GM12878 (cell line): Measurements from ENCODE around the gene ATXN1. TPM values are rescaled to one million over a fixed set of nuclear protein-coding genes. Genes with fewer than 3 reads are reported as not detected.

Source experiments
- ATAC-seq: fragments of 200-7000 bp; cut with Tn5 transposase; 3 replicates; pipeline ENCODE4 v1.9.1; 2020; ENCODE audit warnings: mild to moderate bottlenecking, moderate library complexity
- BruUV-seq: library from RNA; stranded (reverse); fragments of 400-500 nt; replicated peaks from 2 replicates; lab custom pipeline; 2021; lab: Mats Ljungman, UMichigan
- CTCF ChIA-PET: fragments of 300-600 bp; sonication (Branson Sonifier 250); formaldehyde crosslinking; extraction: SDS; loops from one replicate; lab custom pipeline; 2021; ENCODE audit warnings: inconsistent platforms; lab: Yijun Ruan, JAX
- POLR2A ChIA-PET: fragments of 350-600 bp; formaldehyde crosslinking; extraction: SDS; loops from one replicate; lab custom pipeline; 2021; ENCODE audit warnings: inconsistent platforms; lab: Charles Lee
- RAD21 ChIA-PET: fragments of 300-600 bp; sonication (Branson Sonifier 250); formaldehyde crosslinking; loops from one replicate; lab custom pipeline; 2023; ENCODE audit warnings: antibody characterized with exemption; ENCODE audit not compliant: unreplicated experiment; lab: Charles Lee
- SMC1A ChIA-PET: fragments of 300-600 bp; sonication (Branson Sonifier 250); formaldehyde crosslinking; loops from one replicate; lab custom pipeline; 2023; ENCODE audit not compliant: unreplicated experiment, uncharacterized antibody; lab: Charles Lee
- DNase-seq: peaks from one replicate; pipeline ENCODE4 v3.0.0-alpha.2; 2011; ENCODE audit warnings: low read depth, low spot score
- FAIRE-seq: peaks from 3 replicates; lab custom pipeline; 2011; peaks lifted over from hg19 to GRCh38; lab: Jason Lieb, UNC
- H2AFZ ChIP-seq: 2 replicates; pipeline ENCODE4 v1.6.0; 2011; ENCODE audit warnings: low read depth, low read length, control low read depth; ENCODE audit not compliant: control insufficient read depth
- H3K27ac ChIP-seq: 2 replicates; pipeline ENCODE4 v1.5.1; 2011; ENCODE audit warnings: control low read depth; ENCODE audit not compliant: control insufficient read depth, insufficient read depth
- H3K27me3 ChIP-seq, 2 experiments: replicated peaks in 1 of 2; 2 replicates each; pipeline versions ENCODE4 v1.6.0 to v1.6.1; 2011; ENCODE audit warnings: low read length in 1 of 2; ENCODE audit not compliant: control insufficient read depth in 2 of 2, insufficient read depth in 2 of 2
- H3K36me3 ChIP-seq, 2 experiments: 2 replicates each; pipeline ENCODE4 v1.5.1; 2011; ENCODE audit warnings: low read length in 1 of 2; ENCODE audit not compliant: control insufficient read depth in 2 of 2, insufficient read depth in 2 of 2
- H3K4me1 ChIP-seq: 2 replicates; pipeline ENCODE4 v1.6.1; 2011; ENCODE audit warnings: mild to moderate bottlenecking, low read length, moderate library complexity, mixed read lengths; ENCODE audit not compliant: control insufficient read depth, insufficient read depth
- H3K4me2 ChIP-seq: 2 replicates; pipeline ENCODE4 v1.6.0; 2011; ENCODE audit warnings: control low read depth; ENCODE audit not compliant: control insufficient read depth, insufficient read depth
- H3K4me3 ChIP-seq: fragments of 200-600 bp; sonication (generic); 2 replicates; pipeline ENCODE4 v1.5.1; 2016
- H3K79me2 ChIP-seq: 2 replicates; pipeline ENCODE4 v1.6.0; 2011; ENCODE audit warnings: low read length; ENCODE audit not compliant: control insufficient read depth, insufficient read depth
- H3K9ac ChIP-seq: 2 replicates; pipeline ENCODE4 v1.8.0; 2011; ENCODE audit warnings: low read length, control low read depth, mixed read lengths; ENCODE audit not compliant: control insufficient read depth, insufficient read depth
- H3K9me3 ChIP-seq: replicated peaks from 3 replicates; pipeline ENCODE4 v1.5.1; 2011; ENCODE audit warnings: mild to moderate bottlenecking, low read length; ENCODE audit not compliant: control insufficient read depth, insufficient read depth
- H4K20me1 ChIP-seq: 2 replicates; pipeline ENCODE4 v1.6.0; 2011; ENCODE audit not compliant: control insufficient read depth, insufficient read depth
- EGR1 ChIP-seq, 2 experiments: IDR thresholded peaks; 1 replicate in 1 of 2; 2 replicates in 1 of 2; pipeline ENCODE4 v1.6.1; 2011 to 2012; ENCODE audit warnings: low read depth in 2 of 2, low read length in 2 of 2, borderline replicate concordance in 1 of 2, mild to moderate bottlenecking in 1 of 2, moderate library complexity in 1 of 2
- FOS ChIP-seq: IDR thresholded peaks from 3 replicates; pipeline ENCODE4 v1.6.1; 2011; ENCODE audit warnings: borderline replicate concordance; ENCODE audit not compliant: insufficient read length; ENCODE audit errors: extremely low read depth
- GABPA ChIP-seq: IDR thresholded peaks from 2 replicates; pipeline ENCODE4 v1.6.1; 2014; ENCODE audit warnings: antibody characterized with exemption, low read depth, mild to moderate bottlenecking, inconsistent platforms
- HDAC6 ChIP-seq: fragments of 200-600 bp; sonication (generic); IDR thresholded peaks from one replicate; pipeline ENCODE4 v1.8.0; 2017; ENCODE audit warnings: antibody characterized with exemption; ENCODE audit not compliant: unreplicated experiment
- KAT2A ChIP-seq: conservative IDR thresholded peaks from 2 replicates; pipeline ENCODE4 v1.6.1; 2011; ENCODE audit warnings: low read depth, low read length; ENCODE audit not compliant: control insufficient read depth
- KLF5 ChIP-seq: fragments of 450-650 bp; IDR thresholded peaks from 2 replicates; pipeline ENCODE4 v1.6.1; 2014; ENCODE audit warnings: mild to moderate bottlenecking; ENCODE audit not compliant: partially characterized antibody
- NR2C2 ChIP-seq: IDR thresholded peaks from 2 replicates; pipeline ENCODE4 v1.6.1; 2011; ENCODE audit warnings: borderline replicate concordance, low read depth; ENCODE audit not compliant: control insufficient read depth, insufficient read length
- RFX5 ChIP-seq: IDR thresholded peaks from 2 replicates; pipeline ENCODE4 v1.6.1; 2011; ENCODE audit warnings: low read depth, low read length, improper control_type of control experiment
- SIX5 ChIP-seq: IDR thresholded peaks from 2 replicates; pipeline ENCODE4 v1.6.1; 2011; ENCODE audit warnings: mild to moderate bottlenecking, low read depth, low read length, moderate library complexity; ENCODE audit not compliant: severe bottlenecking
- SMC3 ChIP-seq: IDR thresholded peaks from 2 replicates; pipeline ENCODE4 v1.6.1; 2011; ENCODE audit warnings: low read length, improper control_type of control experiment, borderline replicate concordance
- TCF12 ChIP-seq: IDR thresholded peaks from 2 replicates; pipeline ENCODE4 v1.6.1; 2011; ENCODE audit warnings: low read depth, mild to moderate bottlenecking, low read length
- ZNF274 ChIP-seq: IDR thresholded peaks from one replicate; pipeline ENCODE4 v1.8.0; 2011; ENCODE audit not compliant: insufficient read length, insufficient read depth
- WGBS: methylation state at CpG from one replicate; pipeline ENCODE4 v1.1.6; 2016; ENCODE audit warnings: low lambda C conversion rate; ENCODE audit not compliant: insufficient replicate concordance, insufficient coverage; ENCODE audit errors: missing lambda C conversion rate; 5-methylcytosine and 5-hydroxymethylcytosine counted together
- in situ Hi-C: fragments of 300-500 bp; cut with MboI; formaldehyde crosslinking; loops from 9 replicates; pipeline ENCODE4 v1.14.3; 2018; ENCODE audit warnings: mixed read lengths
- intact Hi-C: fragments of 100-400 bp; cut with micrococcal nuclease; formaldehyde crosslinking; loops from one replicate; pipeline ENCODE4 v1.14.2; 2022; ENCODE audit not compliant: unreplicated experiment
- polyA plus RNA-seq, 11 experiments: library from polyadenylated mRNA; depleted of rRNA in 4 of 11; unstranded in 6 of 11; stranded (reverse) in 5 of 11; fragments of >200 nt; fragmentation: Nextera tagmentation in 4 of 11; fragmentation: Illumina TruSeq in 1 of 11; extraction: Ambion mirVana in 4 of 11; extraction: Trizol in 1 of 11; gene quantifications; 1 replicate in 1 of 11; 2 replicates in 10 of 11; pipeline versions ENCODE4 v1.2.1 to v1.2.3, GENCODE V29; 2011 to 2016; ENCODE audit warnings: inconsistent platforms in 2 of 11, missing spikeins in 2 of 11, low read depth in 1 of 11
- total RNA-seq, 4 experiments: library from RNA; depleted of rRNA in 3 of 4; stranded (reverse); fragments of >200 nt in 3 of 4; fragmentation: Illumina TruSeq in 1 of 4; extraction: Trizol in 1 of 4; gene quantifications; 2 replicates each; pipeline versions ENCODE4 v1.2.1 to v1.2.3, GENCODE V29; 2013 to 2021
- TF ChIP-seq, protein P1 (sequence below): fragments of 450-650 bp; IDR thresholded peaks from 2 replicates; pipeline ENCODE4 v1.6.1; 2017; ENCODE audit warnings: mild to moderate bottlenecking
- TF ChIP-seq, protein P2 (sequence below): fragments of 150-350 bp; IDR thresholded peaks from 2 replicates; pipeline ENCODE4 v1.6.1; 2016; ENCODE audit warnings: low read depth, low read length
- TF ChIP-seq, protein P3 (sequence below): fragments of 450-650 bp; IDR thresholded peaks from 2 replicates; pipeline ENCODE4 v1.6.1; 2017; ENCODE audit warnings: borderline replicate concordance
- TF ChIP-seq, protein P4 (sequence below): IDR thresholded peaks from 2 replicates; pipeline ENCODE4 v1.6.1; 2011; ENCODE audit warnings: low read depth, mild to moderate bottlenecking, low read length, moderate library complexity, borderline replicate concordance; ENCODE audit errors: extremely low read depth

Gene ATXN1
- total and polyA plus RNA-seq, 10 of the 15 experiments (the other 5 are each of a cell fraction or from before 2014, with no cell fraction given): 12.2 to 51.2 (median 20.5) TPM

DNA sequence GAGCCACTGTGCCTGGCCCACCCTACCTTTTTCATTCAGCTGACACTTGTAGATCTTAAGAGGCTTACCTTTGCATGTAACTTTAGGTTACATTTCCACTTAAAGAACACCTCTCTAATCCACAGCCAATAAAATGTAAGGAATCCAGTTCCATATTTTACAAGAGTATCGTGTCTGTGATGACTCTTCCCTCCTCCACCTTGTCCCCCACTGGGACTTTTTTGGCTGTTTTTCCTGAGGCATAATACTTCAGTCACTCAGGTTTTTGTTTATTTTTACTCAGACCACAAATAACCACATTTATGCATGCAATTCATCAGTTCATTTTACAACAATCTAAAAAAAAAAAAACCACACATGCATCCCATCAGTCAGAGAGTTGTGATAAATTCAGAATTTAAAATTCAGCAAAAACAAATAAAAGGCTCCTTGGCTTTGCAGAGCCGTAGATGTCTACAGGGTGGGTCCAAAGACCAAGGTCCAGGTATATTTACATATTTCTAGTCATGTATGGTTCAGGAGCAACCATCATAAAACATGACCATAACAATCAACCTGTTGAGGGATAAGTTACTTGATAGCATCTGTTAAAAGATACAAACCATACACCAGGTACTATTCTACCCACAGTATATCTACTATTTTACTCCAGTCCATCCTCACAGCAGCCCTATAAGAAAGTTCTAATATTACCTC, 9.9 kb downstream of the ATXN1 start:
- DNase-seq (no peak), ATAC-seq (no peak), FAIRE-seq (no peak)
- in situ Hi-C loops: no loop called here
- no TSS peak for BruUV-seq
- ChIA-PET SMC1A (interaction anchor here (1.0 to 1.4 kb wide), 4 partner anchors 11 to 35 kb away, joined by 3 to 5 read pairs (median 4); no protein-coding TSS in a partner anchor), RAD21 (interaction anchor here (1.2 kb wide), 1 partner anchor 12 kb away, joined by 5 read pairs; no protein-coding TSS in a partner anchor), CTCF (interaction anchor here (0.7 to 3.0 kb wide), 7 partner anchors 12 to 419 kb away, joined by 3 to 9 read pairs (median 4); no protein-coding TSS in a partner anchor), POLR2A (no interaction called here)
- Histone ChIP-seq H3K9me3 (no peaks in the 10 kb centered on the region; the same call in 2 of the 3 replicates), H2AFZ (no peak overlapping the region), H3K27ac (no peak overlapping the region), H3K79me2 (no peaks in the 10 kb centered on the region; the same call in 1 of the 2 replicates), H3K27me3 (no peaks in the 10 kb centered on the region), H3K9ac (no peak overlapping the region), H3K4me1 (no peaks in the 10 kb centered on the region), H3K4me3 (no peak overlapping the region), H4K20me1 (peaks cover 14% of the 10 kb centered on the region), H3K36me3 (peaks cover 1 to 7% of the 10 kb centered on the region in 2 experiments), H3K4me2 (no peak overlapping the region)
- WGBS: 48% methylated on average over 2 of the region's 2 CpGs
- TF ChIP-seq GABPA (no peak), TCF12 (no peak), EGR1 (IDR thresholded peaks at IDR 0.05; ENCODE audit: borderline replicate concordance in 1 of 2, low read depth in 2 of 2, low read length in 2 of 2) (no peak), SMC3 (no peak), HDAC6 (no peak), FOS (no peak), KAT2A (no peak), NR2C2 (no peak), SIX5 (no peak), RFX5 (no peak), KLF5 (no peak), ZNF274 (no peak)
- TF ChIP-seq, protein P1, sequence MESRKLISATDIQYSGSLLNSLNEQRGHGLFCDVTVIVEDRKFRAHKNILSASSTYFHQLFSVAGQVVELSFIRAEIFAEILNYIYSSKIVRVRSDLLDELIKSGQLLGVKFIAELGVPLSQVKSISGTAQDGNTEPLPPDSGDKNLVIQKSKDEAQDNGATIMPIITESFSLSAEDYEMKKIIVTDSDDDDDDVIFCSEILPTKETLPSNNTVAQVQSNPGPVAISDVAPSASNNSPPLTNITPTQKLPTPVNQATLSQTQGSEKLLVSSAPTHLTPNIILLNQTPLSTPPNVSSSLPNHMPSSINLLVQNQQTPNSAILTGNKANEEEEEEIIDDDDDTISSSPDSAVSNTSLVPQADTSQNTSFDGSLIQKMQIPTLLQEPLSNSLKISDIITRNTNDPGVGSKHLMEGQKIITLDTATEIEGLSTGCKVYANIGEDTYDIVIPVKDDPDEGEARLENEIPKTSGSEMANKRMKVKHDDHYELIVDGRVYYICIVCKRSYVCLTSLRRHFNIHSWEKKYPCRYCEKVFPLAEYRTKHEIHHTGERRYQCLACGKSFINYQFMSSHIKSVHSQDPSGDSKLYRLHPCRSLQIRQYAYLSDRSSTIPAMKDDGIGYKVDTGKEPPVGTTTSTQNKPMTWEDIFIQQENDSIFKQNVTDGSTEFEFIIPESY: no peak
- TF ChIP-seq, protein P2, sequence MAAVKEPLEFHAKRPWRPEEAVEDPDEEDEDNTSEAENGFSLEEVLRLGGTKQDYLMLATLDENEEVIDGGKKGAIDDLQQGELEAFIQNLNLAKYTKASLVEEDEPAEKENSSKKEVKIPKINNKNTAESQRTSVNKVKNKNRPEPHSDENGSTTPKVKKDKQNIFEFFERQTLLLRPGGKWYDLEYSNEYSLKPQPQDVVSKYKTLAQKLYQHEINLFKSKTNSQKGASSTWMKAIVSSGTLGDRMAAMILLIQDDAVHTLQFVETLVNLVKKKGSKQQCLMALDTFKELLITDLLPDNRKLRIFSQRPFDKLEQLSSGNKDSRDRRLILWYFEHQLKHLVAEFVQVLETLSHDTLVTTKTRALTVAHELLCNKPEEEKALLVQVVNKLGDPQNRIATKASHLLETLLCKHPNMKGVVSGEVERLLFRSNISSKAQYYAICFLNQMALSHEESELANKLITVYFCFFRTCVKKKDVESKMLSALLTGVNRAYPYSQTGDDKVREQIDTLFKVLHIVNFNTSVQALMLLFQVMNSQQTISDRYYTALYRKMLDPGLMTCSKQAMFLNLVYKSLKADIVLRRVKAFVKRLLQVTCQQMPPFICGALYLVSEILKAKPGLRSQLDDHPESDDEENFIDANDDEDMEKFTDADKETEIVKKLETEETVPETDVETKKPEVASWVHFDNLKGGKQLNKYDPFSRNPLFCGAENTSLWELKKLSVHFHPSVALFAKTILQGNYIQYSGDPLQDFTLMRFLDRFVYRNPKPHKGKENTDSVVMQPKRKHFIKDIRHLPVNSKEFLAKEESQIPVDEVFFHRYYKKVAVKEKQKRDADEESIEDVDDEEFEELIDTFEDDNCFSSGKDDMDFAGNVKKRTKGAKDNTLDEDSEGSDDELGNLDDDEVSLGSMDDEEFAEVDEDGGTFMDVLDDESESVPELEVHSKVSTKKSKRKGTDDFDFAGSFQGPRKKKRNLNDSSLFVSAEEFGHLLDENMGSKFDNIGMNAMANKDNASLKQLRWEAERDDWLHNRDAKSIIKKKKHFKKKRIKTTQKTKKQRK: no peak
- TF ChIP-seq, protein P3, sequence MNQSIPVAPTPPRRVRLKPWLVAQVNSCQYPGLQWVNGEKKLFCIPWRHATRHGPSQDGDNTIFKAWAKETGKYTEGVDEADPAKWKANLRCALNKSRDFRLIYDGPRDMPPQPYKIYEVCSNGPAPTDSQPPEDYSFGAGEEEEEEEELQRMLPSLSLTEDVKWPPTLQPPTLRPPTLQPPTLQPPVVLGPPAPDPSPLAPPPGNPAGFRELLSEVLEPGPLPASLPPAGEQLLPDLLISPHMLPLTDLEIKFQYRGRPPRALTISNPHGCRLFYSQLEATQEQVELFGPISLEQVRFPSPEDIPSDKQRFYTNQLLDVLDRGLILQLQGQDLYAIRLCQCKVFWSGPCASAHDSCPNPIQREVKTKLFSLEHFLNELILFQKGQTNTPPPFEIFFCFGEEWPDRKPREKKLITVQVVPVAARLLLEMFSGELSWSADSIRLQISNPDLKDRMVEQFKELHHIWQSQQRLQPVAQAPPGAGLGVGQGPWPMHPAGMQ: no peak
- TF ChIP-seq, protein P4, sequence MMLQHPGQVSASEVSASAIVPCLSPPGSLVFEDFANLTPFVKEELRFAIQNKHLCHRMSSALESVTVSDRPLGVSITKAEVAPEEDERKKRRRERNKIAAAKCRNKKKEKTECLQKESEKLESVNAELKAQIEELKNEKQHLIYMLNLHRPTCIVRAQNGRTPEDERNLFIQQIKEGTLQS: no peak
- intact Hi-C loops: no loop called here
